OCI-LY7 (cell line): ENCODE results near the gene GNAZ. TPM values are rescaled to one million over a fixed set of nuclear protein-coding genes. Genes with fewer than 3 reads are reported as not detected.

Experiments used
- BruUV-seq: library from RNA; stranded (reverse); fragments of 400-500 nt; replicated peaks from 2 replicates; lab custom pipeline; 2021; lab: Mats Ljungman, UMichigan
- CTCF ChIA-PET: fragments of 300-600 bp; sonication (Branson Sonifier 250); formaldehyde crosslinking; loops from one replicate; lab custom pipeline; 2022; ENCODE audit warnings: antibody characterized with exemption; ENCODE audit not compliant: unreplicated experiment; lab: Charles Lee
- POLR2A ChIA-PET: fragments of 300-600 bp; sonication (Branson Sonifier 250); formaldehyde crosslinking; loops from one replicate; lab custom pipeline; 2022; ENCODE audit warnings: antibody characterized with exemption; lab: Charles Lee
- DNase-seq: peaks from one replicate; pipeline ENCODE4 v3.0.0-alpha.2; 2015; ENCODE audit warnings: low spot score
- H2AFZ ChIP-seq: fragments of 200-600 bp; sonication (generic), shearing (Covaris generic); 2 replicates; pipeline ENCODE4 v1.6.1; 2014; ENCODE audit warnings: mild to moderate bottlenecking, antibody characterized with exemption, low read length, moderate library complexity
- H3K27ac ChIP-seq: fragments of 200-600 bp; sonication (generic); 2 replicates; pipeline ENCODE4 v1.5.1; 2014; ENCODE audit warnings: mixed run types, low read depth, mild to moderate bottlenecking, moderate library complexity, low read length, inconsistent platforms; ENCODE audit not compliant: poor library complexity, severe bottlenecking
- H3K36me3 ChIP-seq: fragments of 200-600 bp; sonication (generic); 2 replicates; pipeline ENCODE4 v1.6.1; 2014; ENCODE audit warnings: mild to moderate bottlenecking, antibody characterized with exemption, low read length, moderate library complexity, mixed read lengths; ENCODE audit not compliant: insufficient read depth
- H3K4me1 ChIP-seq: fragments of 200-600 bp; sonication (generic); 2 replicates; pipeline ENCODE4 v1.5.1; 2014; ENCODE audit warnings: mild to moderate bottlenecking, low read length; ENCODE audit not compliant: insufficient read depth, poor library complexity, severe bottlenecking
- H3K4me2 ChIP-seq: fragments of 200-600 bp; sonication (generic); 2 replicates; pipeline ENCODE4 v1.6.1; 2014; ENCODE audit warnings: mild to moderate bottlenecking, low read length
- H3K4me3 ChIP-seq: fragments of 200-600 bp; sonication (generic); 2 replicates; pipeline ENCODE4 v1.5.1; 2014; ENCODE audit warnings: mild to moderate bottlenecking, low read depth, low read length; ENCODE audit not compliant: poor library complexity, severe bottlenecking
- H3K79me2 ChIP-seq: fragments of 200-600 bp; sonication (generic); 2 replicates; pipeline ENCODE4 v1.6.1; 2016; ENCODE audit warnings: low read depth, mild to moderate bottlenecking, low read length, moderate library complexity, mixed read lengths; ENCODE audit not compliant: insufficient read depth
- H3K9me2 ChIP-seq: fragments of 200-600 bp; sonication (generic); 2 replicates; pipeline ENCODE4 v1.6.1; 2016; ENCODE audit warnings: mild to moderate bottlenecking, low read length, mixed read lengths; ENCODE audit not compliant: insufficient read depth
- H3K9me3 ChIP-seq: fragments of 200-600 bp; sonication (generic); 2 replicates; pipeline ENCODE4 v1.6.1; 2014; ENCODE audit warnings: mild to moderate bottlenecking, mixed run types, low read length, mixed read lengths
- H4K20me1 ChIP-seq: fragments of 200-600 bp; sonication (generic); 2 replicates; pipeline ENCODE4 v1.6.1; 2014; ENCODE audit warnings: mild to moderate bottlenecking, antibody characterized with exemption, low read length, moderate library complexity, mixed read lengths; ENCODE audit not compliant: insufficient read depth
- EZH2phosphoT487 ChIP-seq: fragments of 200-600 bp; sonication (generic); IDR thresholded peaks from 2 replicates; pipeline ENCODE4 v1.6.1; 2018; ENCODE audit warnings: low read depth, borderline replicate concordance, mild to moderate bottlenecking, mixed run types, antibody characterized with exemption, low read length, moderate library complexity, mixed read lengths
- intact Hi-C: fragments of 100-400 bp; cut with micrococcal nuclease; formaldehyde crosslinking; loops from one replicate; pipeline ENCODE4 v1.10.0; 2022; ENCODE audit not compliant: unreplicated experiment
- total RNA-seq, 2 experiments: library from RNA; depleted of rRNA in 1 of 2; stranded (reverse); fragments of >200 nt in 1 of 2; shearing (Covaris generic) in 1 of 2; gene quantifications; 2 replicates each; pipeline ENCODE4 v1.2.3, GENCODE V29; 2014 to 2022
- TF ChIP-seq, protein P1 (sequence below): fragments of 200-600 bp; sonication (generic); conservative IDR thresholded peaks from 2 replicates; pipeline ENCODE4 v1.5.1; 2014; ENCODE audit warnings: mild to moderate bottlenecking, antibody characterized with exemption, low read length, moderate library complexity, mixed read lengths

The GNAZ gene
- total RNA-seq, 2 experiments from 2014 or later, result 38.5 to 46.4 TPM

GRCh38 chr22:23146478-23147205, 76.3 kb downstream of the GNAZ start:
- POLR2A ChIA-PET, result interaction anchor here (0.9 to 1.4 kb wide), 4 partner anchors 9 to 177 kb away, joined by 3 to 4 read pairs (median 3); no protein-coding TSS in a partner anchor
- Histone ChIP-seq H3K36me3 (no peaks in the 10 kb centered on the region), H3K27ac (no peak overlapping the region), H3K4me3 (no peak overlapping the region), H3K9me3 (no peaks in the 10 kb centered on the region), H4K20me1 (no peaks in the 10 kb centered on the region), H3K79me2 (no peaks in the 10 kb centered on the region), H3K9me2 (no peaks in the 10 kb centered on the region), H3K4me2 (no peak overlapping the region), H3K4me1 (peaks cover 48% of the 10 kb centered on the region), H2AFZ (no peak overlapping the region)
- BruUV-seq, result no TSS peak
- TF ChIP-seq EZH2phosphoT487, result no peak
- TF ChIP-seq, protein P1, sequence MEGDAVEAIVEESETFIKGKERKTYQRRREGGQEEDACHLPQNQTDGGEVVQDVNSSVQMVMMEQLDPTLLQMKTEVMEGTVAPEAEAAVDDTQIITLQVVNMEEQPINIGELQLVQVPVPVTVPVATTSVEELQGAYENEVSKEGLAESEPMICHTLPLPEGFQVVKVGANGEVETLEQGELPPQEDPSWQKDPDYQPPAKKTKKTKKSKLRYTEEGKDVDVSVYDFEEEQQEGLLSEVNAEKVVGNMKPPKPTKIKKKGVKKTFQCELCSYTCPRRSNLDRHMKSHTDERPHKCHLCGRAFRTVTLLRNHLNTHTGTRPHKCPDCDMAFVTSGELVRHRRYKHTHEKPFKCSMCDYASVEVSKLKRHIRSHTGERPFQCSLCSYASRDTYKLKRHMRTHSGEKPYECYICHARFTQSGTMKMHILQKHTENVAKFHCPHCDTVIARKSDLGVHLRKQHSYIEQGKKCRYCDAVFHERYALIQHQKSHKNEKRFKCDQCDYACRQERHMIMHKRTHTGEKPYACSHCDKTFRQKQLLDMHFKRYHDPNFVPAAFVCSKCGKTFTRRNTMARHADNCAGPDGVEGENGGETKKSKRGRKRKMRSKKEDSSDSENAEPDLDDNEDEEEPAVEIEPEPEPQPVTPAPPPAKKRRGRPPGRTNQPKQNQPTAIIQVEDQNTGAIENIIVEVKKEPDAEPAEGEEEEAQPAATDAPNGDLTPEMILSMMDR, result no peak
- no peak for DNase-seq
- intact Hi-C loops, result no loop called here
- CTCF ChIA-PET, result no interaction called here

DNA sequence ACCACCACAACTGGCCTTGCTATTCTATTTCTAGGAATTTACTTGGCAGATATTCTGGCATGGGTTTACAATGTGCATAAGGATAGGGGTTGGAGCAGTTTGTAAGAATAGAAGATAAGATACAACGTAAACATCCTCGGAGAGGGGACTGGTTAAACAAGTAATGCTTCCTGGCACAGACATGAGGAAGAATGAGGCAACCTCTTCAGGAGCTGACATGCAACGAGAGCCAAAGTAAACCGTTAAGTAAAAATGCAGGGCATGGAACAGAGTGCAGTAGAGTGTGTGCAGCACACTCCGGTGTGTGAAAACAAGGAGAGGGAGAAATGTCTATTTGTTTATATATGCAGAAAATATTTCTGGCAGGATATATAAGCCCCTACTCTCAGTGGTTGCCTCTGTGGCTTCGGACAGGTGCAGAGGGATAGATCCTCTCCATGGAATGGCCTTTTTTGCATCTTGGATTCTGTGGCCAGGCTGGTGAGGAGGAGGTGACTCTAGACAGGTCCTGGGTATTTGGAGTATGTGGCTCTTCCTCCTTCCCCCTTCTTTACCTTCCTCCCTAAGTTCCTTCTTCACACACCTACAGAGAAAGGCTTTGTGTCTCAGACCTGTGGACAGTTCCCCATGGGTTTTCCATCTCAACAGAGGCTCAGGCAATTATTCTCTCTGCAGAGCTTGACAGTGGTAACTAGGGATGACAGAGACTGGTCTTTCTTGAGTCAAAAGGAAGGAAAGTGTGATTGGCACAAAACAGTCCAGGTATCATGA, 77.5 kb downstream of the GNAZ start:
- Histone ChIP-seq H3K4me1 (peaks cover 51% of the 10 kb centered on the region), H3K36me3 (no peaks in the 10 kb centered on the region), H4K20me1 (no peaks in the 10 kb centered on the region), H3K4me2 (no peak overlapping the region), H3K9me3 (no peaks in the 10 kb centered on the region), H3K4me3 (no peak overlapping the region), H2AFZ (no peak overlapping the region), H3K9me2 (no peaks in the 10 kb centered on the region), H3K27ac (no peak overlapping the region), H3K79me2 (no peaks in the 10 kb centered on the region)
- TF ChIP-seq, protein P1, result no peak
- no peak for TF ChIP-seq EZH2phosphoT487
- no TSS peak for BruUV-seq
- CTCF ChIA-PET, result no interaction called here
- DNase-seq, result no peak
- POLR2A ChIA-PET, result no interaction called here
- intact Hi-C loops, result no loop called here
